ENCODE data around the gene ZNF334.

ZNF334 gene

DNA sequence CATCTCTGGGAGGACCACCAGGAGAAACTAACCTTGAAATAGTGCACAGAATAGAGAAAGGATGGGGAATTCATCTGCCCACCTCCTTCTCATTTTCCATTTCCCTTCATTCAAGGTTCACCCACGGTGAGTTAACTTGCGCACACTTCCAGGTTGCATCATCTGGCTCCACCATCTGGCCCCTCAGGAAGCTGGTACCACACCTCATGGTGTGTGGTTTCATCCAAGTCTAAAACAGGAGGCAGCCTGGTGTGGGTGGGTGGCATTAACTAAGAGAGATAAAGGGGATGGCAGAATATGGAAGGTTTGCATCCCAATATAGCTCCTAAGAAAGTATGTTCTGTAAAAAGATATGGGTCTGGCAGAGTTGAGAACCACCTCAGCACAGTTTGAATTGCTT, 3.8 kb downstream of the ZNF334 start:
- H3K4me3 ChIP-seq (ENCODE audit: low read length), result no peak overlapping the region
- DNase-seq (ENCODE audit: low read depth), result no peak
- no peak for TF ChIP-seq CTCF (conservative IDR thresholded peaks at IDR 0.05; ENCODE audit: low read length)

GRCh38 chr20:46507760-46508407, 5.5 kb downstream of the ZNF334 start:
- no peak overlapping the region for H3K4me3 ChIP-seq (ENCODE audit: low read length)
- no peak for TF ChIP-seq CTCF (conservative IDR thresholded peaks at IDR 0.05; ENCODE audit: low read length)
- DNase-seq (ENCODE audit: low read depth), result no peak

DNA sequence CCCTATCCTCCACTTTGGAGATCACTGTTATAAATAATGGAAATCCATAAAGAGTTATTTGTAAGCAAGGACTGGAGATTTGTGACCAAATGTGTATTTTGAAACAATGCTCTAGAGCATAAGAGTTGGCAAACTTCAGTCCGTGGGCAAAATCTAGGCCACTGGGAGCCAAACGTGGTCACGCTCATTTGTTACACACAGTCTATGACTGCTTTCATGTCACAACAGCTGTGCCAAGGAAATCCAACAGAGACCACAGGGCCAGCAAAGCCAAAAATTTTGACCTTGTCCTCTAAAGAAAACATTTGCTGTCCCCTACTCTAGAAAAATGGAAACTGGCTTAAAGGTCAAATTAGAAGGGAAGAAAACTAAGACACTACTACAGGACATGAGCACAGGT, 7.9 kb downstream of the ZNF334 start:
- TF ChIP-seq CTCF (conservative IDR thresholded peaks at IDR 0.05; ENCODE audit: low read length), result no peak
- H3K4me3 ChIP-seq (ENCODE audit: low read length), result no peak overlapping the region
- DNase-seq (ENCODE audit: low read depth), result no peak

DNA sequence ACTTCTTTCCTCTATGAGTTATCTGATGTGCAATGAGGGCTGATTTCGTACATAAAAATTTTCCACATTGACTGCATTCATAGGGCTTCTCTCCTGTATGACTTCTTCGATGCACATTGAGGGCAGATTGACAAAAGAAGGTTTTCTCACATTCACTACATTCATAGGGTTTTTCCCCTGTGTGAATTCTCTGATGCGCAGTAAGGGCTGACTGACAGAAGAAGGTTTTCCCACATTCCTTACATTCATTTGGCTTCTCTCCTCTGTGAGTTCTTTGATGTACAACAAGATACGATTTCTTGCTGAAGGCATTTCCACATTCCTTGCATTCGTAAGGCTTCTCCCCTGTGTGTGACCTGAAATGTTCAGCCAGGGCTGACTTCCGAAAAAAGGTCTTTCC, 11.4 kb downstream of the ZNF334 start:
- TF ChIP-seq CTCF (conservative IDR thresholded peaks at IDR 0.05; ENCODE audit: low read length), result no peak
- DNase-seq (ENCODE audit: low read depth), result no peak
- H3K4me3 ChIP-seq (ENCODE audit: low read length), result no peak overlapping the region

GRCh38 chr20:46501337-46501942, 11.9 kb downstream of the ZNF334 start:
- no peak for TF ChIP-seq CTCF (conservative IDR thresholded peaks at IDR 0.05; ENCODE audit: low read length)
- no peak for DNase-seq (ENCODE audit: low read depth)

GRCh38 chr20:46494077-46494476, 19.3 kb downstream of the ZNF334 start:
- TF ChIP-seq CTCF (conservative IDR thresholded peaks at IDR 0.05; ENCODE audit: low read length), result no peak

More at GRCh38 chr20:46501337-46501942, 11.9 kb downstream of the ZNF334 start:
- H3K4me3 ChIP-seq (ENCODE audit: low read length), result no peak overlapping the region

GRCh38 chr20:46491354-46491753, 22.0 kb downstream of the ZNF334 start:
- no peak overlapping the region for H3K4me3 ChIP-seq (ENCODE audit: low read length)
- no peak for DNase-seq (ENCODE audit: low read depth)
- TF ChIP-seq CTCF (conservative IDR thresholded peaks at IDR 0.05; ENCODE audit: low read length), result no peak

More at GRCh38 chr20:46494077-46494476, 19.3 kb downstream of the ZNF334 start:
- no peak for DNase-seq (ENCODE audit: low read depth)
- no peak overlapping the region for H3K4me3 ChIP-seq (ENCODE audit: low read length)

Measured in AG10803 (cell line).